ENCODE data around the gene SIAH1.
"Not testable (repeated sequence)": the region's sequence is repeated elsewhere in the genome, so short reads cannot be mapped to it uniquely, and the experiment has no call there.

DNA sequence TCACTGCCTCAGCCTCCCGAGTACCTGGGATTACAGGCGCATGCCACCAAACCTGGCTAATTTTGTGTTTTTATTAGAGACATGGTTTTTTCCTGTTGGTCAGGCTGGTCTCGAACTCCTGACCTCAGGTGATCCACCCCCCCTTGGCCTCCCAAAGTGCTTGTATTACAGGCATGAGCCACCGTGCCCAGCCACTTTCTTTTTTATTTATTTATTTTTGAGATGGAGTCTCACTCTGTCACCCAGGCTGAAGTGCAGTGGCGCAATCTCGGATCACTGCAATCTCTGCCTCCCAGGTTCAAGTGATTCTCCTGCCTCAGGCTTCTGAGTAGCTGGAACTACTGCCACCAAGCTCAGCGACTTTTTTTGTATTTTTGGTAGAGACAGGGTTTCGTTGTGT lies 17.3 kb upstream of the SIAH1 start:
- TF ChIP-seq, protein P1, sequence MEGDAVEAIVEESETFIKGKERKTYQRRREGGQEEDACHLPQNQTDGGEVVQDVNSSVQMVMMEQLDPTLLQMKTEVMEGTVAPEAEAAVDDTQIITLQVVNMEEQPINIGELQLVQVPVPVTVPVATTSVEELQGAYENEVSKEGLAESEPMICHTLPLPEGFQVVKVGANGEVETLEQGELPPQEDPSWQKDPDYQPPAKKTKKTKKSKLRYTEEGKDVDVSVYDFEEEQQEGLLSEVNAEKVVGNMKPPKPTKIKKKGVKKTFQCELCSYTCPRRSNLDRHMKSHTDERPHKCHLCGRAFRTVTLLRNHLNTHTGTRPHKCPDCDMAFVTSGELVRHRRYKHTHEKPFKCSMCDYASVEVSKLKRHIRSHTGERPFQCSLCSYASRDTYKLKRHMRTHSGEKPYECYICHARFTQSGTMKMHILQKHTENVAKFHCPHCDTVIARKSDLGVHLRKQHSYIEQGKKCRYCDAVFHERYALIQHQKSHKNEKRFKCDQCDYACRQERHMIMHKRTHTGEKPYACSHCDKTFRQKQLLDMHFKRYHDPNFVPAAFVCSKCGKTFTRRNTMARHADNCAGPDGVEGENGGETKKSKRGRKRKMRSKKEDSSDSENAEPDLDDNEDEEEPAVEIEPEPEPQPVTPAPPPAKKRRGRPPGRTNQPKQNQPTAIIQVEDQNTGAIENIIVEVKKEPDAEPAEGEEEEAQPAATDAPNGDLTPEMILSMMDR (conservative IDR thresholded peaks at IDR 0.05 in 1 of 2, IDR thresholded peaks at IDR 0.05 in 1 of 2; ENCODE audit: low read depth in 1 of 2, low read length in 2 of 2) = not testable (repeated sequence)
- not testable (repeated sequence) for TF ChIP-seq EZH2 (IDR thresholded peaks at IDR 0.05; ENCODE audit: low read length, missing control alignments)

Measured in fibroblast of lung (primary cell).